ENCODE data around the gene FAM181A. TPM values are rescaled to one million over a fixed set of nuclear protein-coding genes. Genes with fewer than 3 reads are reported as not detected.

FAM181A gene
- total RNA-seq, 1 experiment from 2014 or later, result not detected

GRCh38 chr14:93953739-93954515 lies 26.8 kb downstream of the FAM181A start:
- Histone ChIP-seq H3K18ac (ENCODE audit: insufficient read length, low read depth, low read length) (no peak overlapping the region), H2BK5ac (ENCODE audit: insufficient read length, low read length) (no peak overlapping the region), H3K79me2 (ENCODE audit: insufficient read depth, low read length) (no peaks in the 10 kb centered on the region), H2BK15ac (ENCODE audit: low read depth, low read length) (no peak overlapping the region), H3K23me2 (ENCODE audit: insufficient read length, low read depth, low read length, poor library complexity, severe bottlenecking) (no peaks in the 10 kb centered on the region), H4K91ac (ENCODE audit: insufficient read length, low read depth, low read length) (no peak overlapping the region), H3K9ac (ENCODE audit: extremely low read depth, insufficient read length, low read length) (no peak overlapping the region), H2BK20ac (ENCODE audit: low read depth, low read length, poor library complexity, severe bottlenecking) (no peak overlapping the region), H3K27me3 (ENCODE audit: insufficient read depth, low read length) (no peaks in the 10 kb centered on the region), H2BK120ac (ENCODE audit: low read depth, low read length, poor library complexity, severe bottlenecking) (no peak overlapping the region), H3K79me1 (ENCODE audit: insufficient read depth, low read depth, low read length, poor library complexity, severe bottlenecking) (no peaks in the 10 kb centered on the region), H3K14ac (ENCODE audit: insufficient read depth, low read length) (no peak overlapping the region; the same call in 1 of the 2 replicates), H3K4me1 (ENCODE audit: insufficient read depth, low read length) (no peaks in the 10 kb centered on the region; the same call in 1 of the 2 replicates), H3K23ac (ENCODE audit: insufficient read length, low read depth, low read length) (no peak overlapping the region), H3T11ph (ENCODE audit: low read length) (no peak overlapping the region), H3K4me2 (ENCODE audit: insufficient read depth, insufficient read length, low read length) (no peak overlapping the region), H3K56ac (ENCODE audit: insufficient read length, low read depth, low read length) (no peak overlapping the region), H2AFZ (ENCODE audit: low read length) (no peak overlapping the region), H2AK5ac (ENCODE audit: insufficient read length, low read length) (no peak overlapping the region), H4K5ac (ENCODE audit: insufficient read length, low read depth, low read length) (no peak overlapping the region), H3K4ac (ENCODE audit: low read depth, low read length) (no peak overlapping the region), H4K20me1 (ENCODE audit: control insufficient read depth, insufficient read depth, insufficient read length) (no peaks in the 10 kb centered on the region), H3K27ac (ENCODE audit: insufficient read length, low read depth, low read length) (no peak overlapping the region), H4K8ac (replicated peaks; ENCODE audit: insufficient read length, low read depth, low read length) (no peak overlapping the region), H2BK12ac (ENCODE audit: insufficient read length, low read depth, low read length) (no peak overlapping the region), H3K9me3 (ENCODE audit: control insufficient read depth, low read depth, low read length) (no peaks in the 10 kb centered on the region)
- H3K4me3 Mint-ChIP-seq, result no peak overlapping the region; a peak in 1 of 5 replicates
- no peaks in the 10 kb centered on the region for H3K36me3 Mint-ChIP-seq (ENCODE audit: insufficient read depth in 1 of 3, low read depth in 3 of 3)
- DNase-seq, result no peak
- no CpG with 5 or more reads among the region's 18 CpGs for WGBS (ENCODE audit: extremely low coverage, insufficient read length, low lambda C conversion rate)
- no peaks in the 10 kb centered on the region; the same call in none of the 2 replicates for H3K27me3 Mint-ChIP-seq (ENCODE audit: low read depth)
- H3K4me1 Mint-ChIP-seq, result peaks cover 28 to 36% of the 10 kb centered on the region in 2 experiments
- no peaks in the 10 kb centered on the region; a peak in 1 of 5 replicates for H3K9me3 Mint-ChIP-seq
- TF ChIP-seq CTCF (conservative IDR thresholded peaks at IDR 0.05), result no peak
- no peak overlapping the region for H3K27ac Mint-ChIP-seq

Measured in H9 (cell line).